Measurements from ENCODE around the gene PCDHGB4.

The PCDHGB4 gene

DNA sequence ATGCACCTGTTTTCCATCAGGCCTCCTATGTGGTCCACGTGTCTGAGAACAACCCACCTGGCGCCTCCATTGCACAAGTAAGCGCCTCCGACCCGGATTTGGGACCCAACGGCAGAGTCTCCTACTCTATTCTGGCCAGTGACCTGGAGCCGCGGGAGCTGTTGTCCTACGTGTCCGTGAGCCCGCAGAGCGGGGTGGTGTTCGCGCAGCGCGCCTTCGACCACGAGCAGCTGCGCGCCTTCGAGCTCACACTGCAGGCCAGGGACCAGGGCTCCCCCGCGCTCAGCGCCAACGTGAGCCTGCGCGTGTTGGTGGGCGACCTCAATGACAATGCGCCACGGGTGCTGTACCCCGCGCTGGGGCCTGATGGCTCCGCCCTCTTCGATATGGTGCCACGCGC lies 35.9 kb upstream of the PCDHGB4 start:
- H3K27me3 ChIP-seq (ENCODE audit: insufficient read depth, poor library complexity, severe bottlenecking) = no peaks in the 10 kb centered on the region
- DNase-seq (ENCODE audit: low read depth in 1 of 2, low spot score in 1 of 2) = no peak

DNA sequence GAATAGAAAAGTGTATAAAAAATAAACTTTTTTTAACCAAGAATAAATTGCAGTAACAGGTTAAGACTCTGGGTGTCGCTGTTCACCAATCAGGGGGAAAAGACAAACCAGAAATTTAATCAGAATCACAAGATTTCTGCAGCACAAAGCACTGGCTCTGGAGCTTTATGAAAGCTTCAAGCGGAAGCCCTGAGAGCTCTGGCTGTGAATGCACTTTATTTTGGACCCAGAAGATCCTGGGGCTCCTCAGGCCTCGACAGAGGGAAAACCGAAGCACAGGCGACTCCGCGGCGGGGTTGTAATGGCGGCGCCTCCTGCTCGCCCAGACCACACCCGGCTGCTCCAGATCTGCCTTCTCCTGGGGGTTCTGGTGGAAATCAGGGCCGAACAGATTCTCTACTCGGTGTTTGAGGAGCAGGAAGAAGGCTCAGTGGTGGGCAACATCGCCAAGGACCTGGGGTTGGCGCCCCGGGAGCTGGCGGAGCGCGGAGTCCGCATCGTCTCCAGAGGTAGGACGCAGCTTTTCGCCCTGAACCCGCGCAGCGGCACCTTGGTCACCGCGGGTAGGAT lies 32.5 kb upstream of the PCDHGB4 start, which contains the start of gene PCDHGA4:
Gene PCDHGA4 (plus strand): TSS at position 122 of the 570 bp plus-strand sequence. CDS start 87 bp downstream, at position 209.
- TF ChIP-seq, protein P1, sequence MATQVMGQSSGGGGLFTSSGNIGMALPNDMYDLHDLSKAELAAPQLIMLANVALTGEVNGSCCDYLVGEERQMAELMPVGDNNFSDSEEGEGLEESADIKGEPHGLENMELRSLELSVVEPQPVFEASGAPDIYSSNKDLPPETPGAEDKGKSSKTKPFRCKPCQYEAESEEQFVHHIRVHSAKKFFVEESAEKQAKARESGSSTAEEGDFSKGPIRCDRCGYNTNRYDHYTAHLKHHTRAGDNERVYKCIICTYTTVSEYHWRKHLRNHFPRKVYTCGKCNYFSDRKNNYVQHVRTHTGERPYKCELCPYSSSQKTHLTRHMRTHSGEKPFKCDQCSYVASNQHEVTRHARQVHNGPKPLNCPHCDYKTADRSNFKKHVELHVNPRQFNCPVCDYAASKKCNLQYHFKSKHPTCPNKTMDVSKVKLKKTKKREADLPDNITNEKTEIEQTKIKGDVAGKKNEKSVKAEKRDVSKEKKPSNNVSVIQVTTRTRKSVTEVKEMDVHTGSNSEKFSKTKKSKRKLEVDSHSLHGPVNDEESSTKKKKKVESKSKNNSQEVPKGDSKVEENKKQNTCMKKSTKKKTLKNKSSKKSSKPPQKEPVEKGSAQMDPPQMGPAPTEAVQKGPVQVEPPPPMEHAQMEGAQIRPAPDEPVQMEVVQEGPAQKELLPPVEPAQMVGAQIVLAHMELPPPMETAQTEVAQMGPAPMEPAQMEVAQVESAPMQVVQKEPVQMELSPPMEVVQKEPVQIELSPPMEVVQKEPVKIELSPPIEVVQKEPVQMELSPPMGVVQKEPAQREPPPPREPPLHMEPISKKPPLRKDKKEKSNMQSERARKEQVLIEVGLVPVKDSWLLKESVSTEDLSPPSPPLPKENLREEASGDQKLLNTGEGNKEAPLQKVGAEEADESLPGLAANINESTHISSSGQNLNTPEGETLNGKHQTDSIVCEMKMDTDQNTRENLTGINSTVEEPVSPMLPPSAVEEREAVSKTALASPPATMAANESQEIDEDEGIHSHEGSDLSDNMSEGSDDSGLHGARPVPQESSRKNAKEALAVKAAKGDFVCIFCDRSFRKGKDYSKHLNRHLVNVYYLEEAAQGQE (IDR thresholded peaks at IDR 0.05; ENCODE audit: insufficient replicate concordance, low read depth) = no peak
- TF ChIP-seq SPI1 (IDR thresholded peaks at IDR 0.05; ENCODE audit: borderline replicate concordance, low read depth) = no peak
- TF ChIP-seq, protein P2, sequence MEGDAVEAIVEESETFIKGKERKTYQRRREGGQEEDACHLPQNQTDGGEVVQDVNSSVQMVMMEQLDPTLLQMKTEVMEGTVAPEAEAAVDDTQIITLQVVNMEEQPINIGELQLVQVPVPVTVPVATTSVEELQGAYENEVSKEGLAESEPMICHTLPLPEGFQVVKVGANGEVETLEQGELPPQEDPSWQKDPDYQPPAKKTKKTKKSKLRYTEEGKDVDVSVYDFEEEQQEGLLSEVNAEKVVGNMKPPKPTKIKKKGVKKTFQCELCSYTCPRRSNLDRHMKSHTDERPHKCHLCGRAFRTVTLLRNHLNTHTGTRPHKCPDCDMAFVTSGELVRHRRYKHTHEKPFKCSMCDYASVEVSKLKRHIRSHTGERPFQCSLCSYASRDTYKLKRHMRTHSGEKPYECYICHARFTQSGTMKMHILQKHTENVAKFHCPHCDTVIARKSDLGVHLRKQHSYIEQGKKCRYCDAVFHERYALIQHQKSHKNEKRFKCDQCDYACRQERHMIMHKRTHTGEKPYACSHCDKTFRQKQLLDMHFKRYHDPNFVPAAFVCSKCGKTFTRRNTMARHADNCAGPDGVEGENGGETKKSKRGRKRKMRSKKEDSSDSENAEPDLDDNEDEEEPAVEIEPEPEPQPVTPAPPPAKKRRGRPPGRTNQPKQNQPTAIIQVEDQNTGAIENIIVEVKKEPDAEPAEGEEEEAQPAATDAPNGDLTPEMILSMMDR (IDR thresholded peaks at IDR 0.05; ENCODE audit: insufficient read depth, low read length) = no peak
- no peak for TF ChIP-seq GABPA (IDR thresholded peaks at IDR 0.05; ENCODE audit: low read depth)
- TF ChIP-seq POLR2AphosphoS5 (IDR thresholded peaks at IDR 0.05; ENCODE audit: low read depth) = no peak
- H3K4me3 ChIP-seq (replicated peaks; ENCODE audit: insufficient read depth, low read length) = no peak within 1 kb of the TSS

More for the DNA sequence above, 35.9 kb upstream of the PCDHGB4 start:
- H3K27ac ChIP-seq (replicated peaks) = no peak overlapping the region
- TF ChIP-seq SPI1 (IDR thresholded peaks at IDR 0.05; ENCODE audit: borderline replicate concordance, low read depth) (no peak), POLR2AphosphoS5 (IDR thresholded peaks at IDR 0.05; ENCODE audit: low read depth) (no peak), GABPA (IDR thresholded peaks at IDR 0.05; ENCODE audit: low read depth) (no peak)
- TF ChIP-seq, protein P2 (IDR thresholded peaks at IDR 0.05; ENCODE audit: insufficient read depth, low read length) = no peak
- TF ChIP-seq, protein P1 (IDR thresholded peaks at IDR 0.05; ENCODE audit: insufficient replicate concordance, low read depth) = no peak
- H3K4me3 ChIP-seq (replicated peaks; ENCODE audit: insufficient read depth, low read length) = no peak overlapping the region

DNA sequence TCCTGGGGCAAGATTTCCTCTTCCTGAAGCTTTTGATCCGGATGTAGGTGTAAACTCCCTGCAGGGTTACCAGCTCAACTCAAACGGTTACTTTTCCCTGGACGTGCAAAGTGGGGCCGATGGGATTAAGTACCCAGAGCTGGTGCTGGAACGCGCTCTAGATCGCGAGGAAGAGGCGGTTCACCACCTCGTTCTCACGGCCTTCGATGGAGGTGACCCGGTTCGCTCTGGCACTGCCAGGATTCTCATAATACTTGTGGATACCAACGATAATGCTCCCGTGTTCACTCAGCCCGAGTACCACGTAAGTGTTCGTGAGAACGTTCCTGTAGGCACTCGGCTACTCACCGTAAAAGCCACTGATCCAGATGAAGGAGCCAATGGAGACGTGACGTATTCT lies 31.9 kb upstream of the PCDHGB4 start:
- Histone ChIP-seq H3K4me3 (replicated peaks; ENCODE audit: insufficient read depth, low read length) (no peak overlapping the region), H3K27ac (replicated peaks) (no peak overlapping the region), H3K27me3 (ENCODE audit: insufficient read depth, poor library complexity, severe bottlenecking) (no peaks in the 10 kb centered on the region)
- no peak for DNase-seq (ENCODE audit: low read depth in 1 of 2, low spot score in 1 of 2)
- TF ChIP-seq GABPA (IDR thresholded peaks at IDR 0.05; ENCODE audit: low read depth) (no peak), POLR2AphosphoS5 (IDR thresholded peaks at IDR 0.05; ENCODE audit: low read depth) (no peak), SPI1 (IDR thresholded peaks at IDR 0.05; ENCODE audit: borderline replicate concordance, low read depth) (no peak)
- TF ChIP-seq, protein P2 (IDR thresholded peaks at IDR 0.05; ENCODE audit: insufficient read depth, low read length) = no peak
- TF ChIP-seq, protein P1 (IDR thresholded peaks at IDR 0.05; ENCODE audit: insufficient replicate concordance, low read depth) = no peak

More for the DNA sequence above, 32.5 kb upstream of the PCDHGB4 start, which contains the start of gene PCDHGA4:
- H3K27me3 ChIP-seq (ENCODE audit: insufficient read depth, poor library complexity, severe bottlenecking) = no peaks in the 10 kb centered on the region
- H3K27ac ChIP-seq (replicated peaks) = no peak within 1 kb of the TSS
- DNase-seq (ENCODE audit: low read depth in 1 of 2, low spot score in 1 of 2) = no peak
